ENCODE measurements around the gene MORC2.

The MORC2 gene

DNA sequence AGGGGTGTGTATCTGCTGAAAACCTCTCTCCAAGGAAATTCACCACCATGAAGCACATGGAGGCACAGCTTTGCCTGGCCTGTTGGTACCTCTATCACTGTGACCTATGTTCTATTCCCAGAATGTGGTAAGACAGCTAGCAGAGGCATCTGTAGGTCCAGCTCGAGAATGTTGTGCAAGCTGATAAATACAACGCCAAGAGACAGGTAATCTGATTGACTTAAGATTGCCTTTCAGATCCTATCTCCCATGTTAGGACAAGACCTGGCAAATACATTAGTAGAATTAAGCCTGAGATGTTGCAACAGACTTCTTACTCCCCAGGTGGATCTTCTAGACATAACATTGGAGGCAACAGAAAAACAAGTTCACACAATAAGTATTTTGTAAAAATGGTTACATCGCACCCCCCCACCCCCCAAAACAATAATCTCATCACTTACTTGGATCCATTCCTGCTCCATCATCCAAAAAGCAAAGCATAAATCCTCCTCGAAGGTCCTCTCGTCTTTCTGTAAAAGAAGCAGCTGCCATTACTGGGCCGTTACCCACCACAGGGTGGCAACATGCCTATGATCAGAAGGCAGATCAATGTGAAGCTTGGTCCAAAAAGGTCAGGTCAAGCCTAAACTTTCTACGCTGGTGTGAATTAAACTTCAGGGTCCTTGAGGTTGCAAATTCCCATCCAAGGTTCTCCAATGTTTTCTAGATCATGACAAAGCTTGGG, 18.5 kb downstream of the MORC2 start:
- no peak for DNase-seq (ENCODE audit: low read depth, low spot score)

DNA sequence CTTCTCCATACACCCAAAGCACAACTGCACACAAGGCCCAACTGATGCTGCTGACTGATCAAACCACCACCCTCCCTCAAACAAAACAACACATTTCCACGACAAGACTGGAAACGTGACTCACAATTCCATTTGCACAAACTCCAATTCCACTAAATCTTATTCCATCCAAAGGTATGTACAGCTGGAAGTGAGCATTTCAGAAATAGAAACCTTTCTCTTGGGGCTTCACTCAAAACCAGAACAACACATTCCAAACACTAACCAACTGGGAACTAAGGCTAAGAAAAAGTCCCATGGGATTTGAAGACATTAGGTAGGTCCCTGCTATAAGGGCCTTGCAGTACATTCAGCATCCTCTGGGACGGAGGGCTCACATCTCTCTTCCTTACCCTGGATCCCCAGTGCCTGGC, 19.6 kb downstream of the MORC2 start:
- DNase-seq (ENCODE audit: low read depth, low spot score): no peak

DNA sequence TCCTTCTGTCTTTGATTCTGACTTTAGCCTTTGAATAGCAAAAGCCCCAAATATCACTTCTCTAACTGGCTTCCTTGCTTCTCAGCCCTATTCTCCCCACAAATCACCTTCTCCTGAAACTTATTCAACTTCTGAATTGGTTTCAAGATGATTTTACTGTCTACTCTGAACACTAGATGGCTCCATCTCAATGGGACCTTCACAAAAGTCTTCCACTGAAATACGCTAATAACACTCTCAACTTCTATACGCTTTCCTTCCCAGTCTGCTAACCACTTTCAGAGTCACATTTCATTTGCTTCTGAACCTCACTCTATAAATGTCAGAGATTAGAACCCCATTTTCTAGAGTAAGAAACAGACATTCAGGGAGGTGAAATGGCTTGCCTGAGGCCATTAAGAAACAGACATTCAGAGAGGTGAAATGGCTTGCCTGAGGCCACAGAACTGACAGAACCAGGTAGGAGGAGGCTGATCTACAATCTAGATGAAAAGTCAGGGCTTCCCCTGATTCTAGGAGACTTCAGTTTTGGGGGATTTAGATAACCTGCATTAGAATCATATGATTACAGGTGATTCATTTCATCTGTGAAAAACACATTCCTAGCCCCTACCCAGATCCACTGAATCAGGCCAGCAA, 20.6 kb downstream of the MORC2 start:
- DNase-seq (ENCODE audit: low read depth, low spot score): no peak

DNA sequence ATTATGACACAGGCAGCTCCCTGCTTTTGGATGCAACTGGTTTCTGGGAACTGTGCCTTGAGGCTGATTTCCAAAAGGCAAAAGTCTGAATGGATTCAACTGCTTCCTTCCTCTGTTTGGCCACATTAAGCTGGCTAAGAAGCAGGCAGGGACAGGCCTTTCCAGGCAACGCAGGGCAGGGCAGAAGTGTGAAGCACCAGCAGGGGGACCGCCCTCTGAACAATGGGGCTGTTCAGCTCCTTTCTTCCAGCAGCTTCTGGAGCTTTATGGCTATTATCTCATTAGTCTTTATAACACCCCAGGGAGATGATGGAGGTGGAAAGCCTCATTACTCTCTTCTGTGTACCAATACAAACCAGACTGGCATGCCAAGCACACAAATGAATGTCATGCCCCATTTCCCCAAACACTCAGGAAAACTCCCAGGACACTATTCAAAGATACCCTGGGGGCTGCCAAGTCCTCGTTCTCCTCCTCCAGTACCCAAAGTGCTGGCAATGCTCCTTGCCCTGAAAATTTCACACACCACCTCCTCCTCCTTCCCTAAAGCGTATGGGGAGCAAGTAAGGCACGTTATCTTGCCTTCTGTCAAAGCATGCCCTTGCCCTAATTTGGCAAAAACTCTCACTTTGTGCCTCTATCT, 21.3 kb downstream of the MORC2 start:
- no peak for DNase-seq (ENCODE audit: low read depth, low spot score)

DNA sequence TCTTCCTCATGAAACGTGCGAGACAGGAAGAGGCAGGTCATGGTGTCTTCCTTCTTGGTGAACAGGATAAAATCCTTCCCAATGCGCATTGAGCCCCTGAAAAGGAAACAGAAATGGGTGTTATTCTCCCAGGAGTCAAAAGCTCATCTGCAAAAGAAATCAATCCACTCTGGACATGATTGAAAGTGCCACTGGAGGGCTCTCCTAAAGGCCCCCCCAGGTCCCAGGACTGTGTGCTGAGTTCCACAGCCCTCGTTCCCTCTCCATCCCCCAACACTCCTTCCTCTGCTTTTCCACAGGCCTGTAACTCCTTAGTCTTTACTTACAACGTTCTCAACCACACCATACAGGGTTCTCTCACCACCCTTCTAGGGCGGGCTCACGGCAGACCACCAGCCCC, 22.2 kb downstream of the MORC2 start:
- no peak for DNase-seq (ENCODE audit: low read depth, low spot score)

DNA sequence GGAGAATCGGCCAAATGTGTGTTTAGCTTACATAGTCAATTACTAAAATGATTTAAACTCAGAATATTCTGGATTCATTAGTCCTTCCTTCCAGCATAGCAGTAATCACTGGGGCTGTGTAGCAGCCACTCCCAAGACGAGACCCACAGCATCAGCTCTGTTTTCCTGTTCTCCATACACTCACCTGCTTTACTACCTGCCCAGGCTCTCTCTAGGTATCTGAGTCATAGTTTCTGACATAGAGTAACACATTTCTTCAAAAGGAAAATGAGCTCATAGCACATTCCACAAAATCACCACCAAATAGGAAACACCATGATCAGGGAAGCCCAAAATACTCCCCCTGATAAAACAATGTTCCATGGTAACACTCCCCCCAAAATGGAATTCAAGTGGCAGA, 22.9 kb downstream of the MORC2 start:
- DNase-seq (ENCODE audit: low read depth, low spot score): no peak

DNA sequence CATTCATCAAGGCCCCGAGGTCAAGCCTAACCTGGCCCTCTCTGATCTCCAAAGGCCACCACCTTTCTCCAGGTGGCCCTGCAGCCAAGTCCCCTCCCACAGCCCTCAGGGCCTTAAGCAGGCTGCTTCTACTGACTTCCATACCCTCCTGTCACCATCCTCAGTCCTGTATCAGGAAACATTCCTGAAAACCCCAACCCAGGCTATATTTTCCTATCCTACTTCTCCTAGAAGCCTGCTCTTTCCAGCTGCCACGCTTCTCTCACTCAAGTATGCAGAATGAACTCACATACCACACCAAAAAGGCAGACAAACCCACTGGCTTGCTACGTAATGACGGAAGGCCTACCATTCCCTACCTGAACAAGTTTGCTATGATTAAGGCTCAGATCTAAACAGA, 23.6 kb downstream of the MORC2 start:
- DNase-seq (ENCODE audit: low read depth, low spot score): no peak

DNA sequence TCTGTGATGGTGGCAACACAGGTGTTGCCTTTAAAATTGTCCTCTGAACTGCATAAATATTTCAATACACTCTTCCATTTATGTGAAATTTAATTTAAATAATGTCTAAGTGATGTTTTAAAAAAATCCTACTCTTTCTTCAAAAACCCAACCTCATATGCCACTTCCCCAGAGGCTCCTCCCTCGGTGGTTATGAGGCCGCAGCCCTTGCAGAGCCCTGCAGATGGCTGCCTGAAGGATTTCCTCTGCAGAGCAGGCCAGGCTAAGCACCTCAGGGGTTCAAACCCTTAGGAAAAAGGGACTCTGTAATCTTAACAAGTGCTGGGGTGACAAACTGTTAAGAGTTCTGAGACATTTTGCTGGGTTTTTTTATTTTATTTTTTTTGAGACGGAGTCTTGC, 25.2 kb downstream of the MORC2 start:
- no peak for DNase-seq (ENCODE audit: low read depth, low spot score)

DNA sequence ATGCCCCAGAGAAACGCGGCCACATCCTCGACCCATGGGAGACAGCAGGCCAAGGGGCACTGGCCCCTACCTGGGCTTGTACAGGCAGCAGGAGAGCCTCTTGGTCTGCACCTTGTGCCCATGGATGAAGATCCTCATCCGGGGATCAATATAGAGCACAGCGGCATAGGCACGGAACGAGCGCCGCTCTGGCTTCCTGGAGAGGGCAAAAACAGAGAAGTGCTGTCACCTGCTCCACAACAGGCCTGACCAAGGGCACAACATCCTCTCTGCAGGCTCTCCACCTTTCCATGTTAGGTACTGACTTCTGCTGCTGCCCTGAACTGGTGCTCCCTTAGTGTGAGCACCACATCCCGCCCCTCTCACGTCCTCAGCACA, 27.2 kb downstream of the MORC2 start:
- DNase-seq (ENCODE audit: low read depth, low spot score): no peak

DNA sequence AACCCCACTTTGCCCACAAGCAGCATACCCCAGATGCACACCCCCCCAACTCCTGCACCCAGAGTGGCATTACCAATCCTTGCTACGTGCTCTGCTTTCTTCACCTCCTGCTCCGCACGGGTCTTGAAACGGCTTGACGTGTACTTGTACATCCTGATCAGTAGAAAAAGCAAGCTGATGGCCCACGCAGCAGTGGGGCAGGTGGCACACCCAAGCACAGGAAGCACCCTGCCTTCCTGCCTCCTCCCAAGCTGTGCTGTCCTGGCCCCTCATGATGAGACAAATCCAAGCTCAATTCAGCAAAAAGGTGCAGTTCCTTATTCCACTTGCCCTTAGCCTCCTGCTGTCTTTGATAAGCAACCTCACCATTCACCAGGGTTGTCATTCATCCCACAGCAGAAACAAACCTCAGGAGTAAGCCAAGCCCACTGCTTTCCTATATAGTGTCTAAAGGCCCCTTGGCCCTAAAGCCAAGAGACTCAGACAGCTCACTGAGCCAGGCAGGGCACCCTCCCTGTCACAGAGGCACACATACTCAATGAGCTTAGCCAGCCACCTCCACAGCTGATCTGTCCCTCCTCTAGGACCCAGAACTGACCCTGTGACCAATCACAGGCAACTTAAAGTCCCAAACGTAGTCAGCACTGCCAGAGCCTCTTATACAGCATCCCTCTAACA, 27.8 kb downstream of the MORC2 start:
- no peak for DNase-seq (ENCODE audit: low read depth, low spot score)

DNA sequence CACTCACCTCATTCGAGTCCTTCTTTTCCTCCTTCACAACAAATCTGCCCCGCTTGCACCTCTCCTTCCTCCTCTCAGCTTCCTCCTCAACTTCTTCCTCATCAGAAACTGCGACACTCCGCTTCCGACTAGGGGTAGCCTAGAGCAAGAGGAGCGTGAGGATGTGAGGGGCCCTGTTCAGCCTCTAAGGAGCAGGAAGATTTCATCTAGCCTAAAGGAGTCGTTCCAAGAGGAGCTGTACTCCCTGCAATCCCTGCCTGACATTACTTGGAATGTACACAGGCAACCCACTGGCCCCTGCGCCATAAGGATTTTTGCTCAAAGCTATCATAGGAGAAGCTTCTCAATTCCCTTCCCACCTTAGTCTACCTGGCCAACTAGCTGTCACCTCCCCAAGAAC, 34.5 kb downstream of the MORC2 start:
- DNase-seq (ENCODE audit: low read depth, low spot score): no peak

DNA sequence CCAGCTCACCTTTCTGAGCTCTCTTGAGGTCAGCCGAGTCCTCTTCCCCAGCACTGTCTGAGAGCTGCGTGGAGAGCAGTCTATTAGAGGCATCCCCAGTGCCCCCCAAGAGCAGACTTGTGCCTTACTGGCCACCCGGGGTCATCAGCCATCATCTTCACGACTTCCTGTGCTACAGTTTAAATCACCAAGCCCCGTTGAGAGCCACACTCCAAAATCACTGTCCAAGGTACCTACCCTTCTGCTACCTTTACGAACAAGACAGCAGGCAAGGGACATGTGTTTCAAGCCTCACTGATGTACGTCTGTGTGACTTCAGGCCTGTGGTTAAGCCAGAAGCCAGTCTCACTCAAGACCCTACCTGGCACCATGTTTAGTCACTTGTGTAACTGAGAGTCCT, 35.1 kb downstream of the MORC2 start:
- DNase-seq (ENCODE audit: low read depth, low spot score): no peak

DNA sequence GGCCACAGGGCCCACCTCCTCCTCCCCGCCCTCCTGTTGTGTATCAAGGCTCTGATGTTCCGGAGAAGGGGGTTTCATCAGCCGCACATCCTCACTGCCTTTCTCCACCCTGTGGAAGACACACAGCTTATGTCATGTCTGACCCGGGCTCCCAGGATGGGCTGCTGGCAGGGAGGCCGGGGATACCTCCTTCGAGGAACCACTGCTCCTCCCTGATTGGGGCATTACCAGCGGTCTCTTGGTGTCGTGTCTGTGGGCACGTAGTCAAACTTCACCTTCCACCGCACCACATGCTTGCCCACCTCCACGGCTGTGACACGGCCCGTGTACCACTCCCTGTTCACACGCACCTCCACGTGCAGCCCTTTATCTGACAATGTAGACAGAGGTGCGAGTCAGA, 35.9 kb downstream of the MORC2 start:
- no peak for DNase-seq (ENCODE audit: low read depth, low spot score)

DNA sequence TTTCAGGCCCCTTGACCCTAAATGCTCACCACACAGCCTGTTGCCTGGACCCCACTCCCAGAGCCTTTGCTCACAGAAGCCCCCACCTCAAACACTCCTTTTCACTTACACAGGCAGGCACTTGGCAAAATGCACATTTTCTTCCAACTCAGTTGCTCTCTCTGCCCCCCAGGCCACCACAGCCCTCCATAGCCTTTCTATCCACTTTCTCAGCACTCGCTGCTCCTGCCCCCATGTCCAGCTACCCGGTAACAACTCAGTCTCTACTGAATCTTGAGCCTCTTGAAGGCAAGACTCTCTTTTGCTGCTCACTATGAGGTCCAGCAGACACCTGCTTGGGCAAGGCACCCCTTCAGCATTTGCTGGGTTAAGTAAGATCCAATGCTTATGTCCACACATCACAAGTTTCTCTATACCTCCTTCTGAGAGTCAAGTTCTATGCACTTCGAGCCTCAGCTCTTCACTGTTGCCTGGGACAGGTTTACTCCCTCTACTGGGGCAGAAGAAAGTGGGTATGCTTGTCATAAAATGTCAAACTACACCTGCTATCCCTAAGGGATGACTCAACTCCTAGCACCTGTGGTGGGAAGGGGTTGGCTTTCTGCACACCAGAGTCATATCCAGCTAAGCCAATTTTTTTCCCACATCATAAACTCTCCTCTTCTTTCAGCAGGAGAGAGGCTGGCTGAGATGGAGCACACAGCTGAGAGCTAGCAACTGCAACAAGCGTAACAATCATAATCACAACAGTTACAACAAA, 36.9 kb downstream of the MORC2 start:
- DNase-seq (ENCODE audit: low read depth, low spot score): no peak

DNA sequence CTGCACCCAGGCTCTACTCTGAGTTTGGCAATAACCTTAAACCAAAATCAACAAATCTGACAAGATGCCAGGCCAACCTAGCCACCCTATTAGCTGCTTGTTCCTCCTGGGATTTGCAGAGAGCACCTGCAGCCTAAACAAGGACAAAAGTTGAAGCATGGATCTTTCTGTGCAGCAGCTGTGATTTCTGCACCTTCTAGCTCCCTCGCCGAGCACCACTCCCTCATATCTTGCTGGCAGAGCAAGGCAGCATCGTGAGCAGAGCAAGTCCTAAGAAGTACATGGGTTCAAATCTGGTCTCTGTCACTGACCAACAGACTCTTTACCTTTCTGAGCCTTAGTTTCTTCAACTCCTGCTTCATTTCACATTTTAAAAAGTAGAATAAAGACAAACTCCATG, 38.3 kb downstream of the MORC2 start:
- no peak for DNase-seq (ENCODE audit: low read depth, low spot score)

DNA sequence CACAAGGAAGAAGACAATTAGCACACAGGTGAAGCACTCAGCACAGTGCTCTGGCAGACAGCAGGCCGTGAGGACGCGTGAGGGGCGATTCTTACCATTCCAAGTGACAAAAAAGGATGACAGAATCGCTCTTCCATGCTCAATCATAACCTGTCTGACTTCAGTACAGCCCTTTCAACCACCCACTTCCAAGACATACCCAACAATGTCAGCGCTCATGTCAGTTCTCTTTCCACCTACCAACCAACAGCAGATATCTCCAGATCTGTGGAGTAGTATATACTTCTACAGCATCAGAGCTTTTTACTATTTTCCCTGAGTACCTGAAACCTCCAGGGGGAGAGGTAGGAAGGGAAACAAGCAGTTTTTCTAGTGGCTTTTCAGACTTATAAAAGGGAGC, 40.2 kb downstream of the MORC2 start:
- DNase-seq (ENCODE audit: low read depth, low spot score): no peak

DNA sequence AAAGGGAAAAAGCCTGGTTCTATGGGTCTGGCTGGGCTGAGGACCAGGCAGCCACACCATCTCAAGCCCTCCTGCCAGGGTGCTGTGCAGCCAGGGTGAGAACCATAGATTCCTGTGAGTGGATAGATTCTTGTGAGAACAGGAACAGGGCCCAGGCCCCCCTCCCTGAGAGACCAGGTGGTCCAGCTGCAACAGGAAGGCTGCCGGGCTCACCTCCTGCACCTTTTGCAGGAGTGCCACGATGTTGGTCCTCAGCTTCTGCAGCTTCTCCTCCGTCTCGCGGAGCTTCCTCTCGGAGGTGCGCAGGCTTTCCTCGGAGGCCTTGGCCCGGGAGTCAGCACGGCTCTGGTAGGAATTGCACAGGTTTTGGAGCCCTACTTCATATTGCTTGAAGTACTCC, 40.8 kb downstream of the MORC2 start:
- DNase-seq (ENCODE audit: low read depth, low spot score): no peak

DNA sequence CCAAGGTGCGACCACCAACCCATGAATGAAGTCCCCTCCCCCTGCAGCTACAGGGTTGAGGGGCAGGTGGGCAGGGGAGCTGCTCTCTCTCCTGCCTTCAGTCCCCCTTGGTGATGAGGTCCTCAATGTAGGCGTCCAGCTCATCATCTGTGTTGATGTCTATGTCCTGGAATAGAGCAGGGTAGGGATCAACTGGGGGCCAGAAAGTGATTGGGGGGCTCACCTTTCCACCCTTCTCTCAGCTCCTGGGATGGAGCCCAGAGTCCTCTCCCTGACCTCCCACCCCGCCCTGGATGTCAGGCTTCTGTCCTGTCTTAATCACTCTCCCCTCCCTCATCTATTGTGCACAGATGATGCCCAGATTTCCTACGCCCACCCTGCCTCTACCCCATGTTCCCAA, 41.9 kb downstream of the MORC2 start:
- no peak for DNase-seq (ENCODE audit: low read depth, low spot score)

DNA sequence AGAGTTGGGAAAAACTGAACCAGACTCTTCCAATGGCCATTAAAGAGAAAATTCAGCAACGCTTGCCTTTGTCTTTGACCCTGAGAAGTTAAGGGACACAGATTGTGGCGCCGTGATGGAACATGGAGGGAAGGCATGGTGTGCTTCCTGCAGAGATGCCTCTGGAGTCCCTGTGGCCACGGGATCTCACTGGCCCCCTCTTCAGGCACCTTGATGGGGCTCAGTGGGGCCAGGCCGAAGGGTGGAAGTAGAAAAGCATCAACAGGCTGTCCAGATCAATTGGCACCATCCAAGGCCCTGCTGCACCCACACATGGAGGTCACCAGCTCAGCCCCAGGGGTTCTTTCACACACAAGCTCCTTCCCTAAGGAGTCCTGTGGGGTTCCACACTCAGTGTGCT, 42.9 kb downstream of the MORC2 start:
- no peak for DNase-seq (ENCODE audit: low read depth, low spot score)

DNA sequence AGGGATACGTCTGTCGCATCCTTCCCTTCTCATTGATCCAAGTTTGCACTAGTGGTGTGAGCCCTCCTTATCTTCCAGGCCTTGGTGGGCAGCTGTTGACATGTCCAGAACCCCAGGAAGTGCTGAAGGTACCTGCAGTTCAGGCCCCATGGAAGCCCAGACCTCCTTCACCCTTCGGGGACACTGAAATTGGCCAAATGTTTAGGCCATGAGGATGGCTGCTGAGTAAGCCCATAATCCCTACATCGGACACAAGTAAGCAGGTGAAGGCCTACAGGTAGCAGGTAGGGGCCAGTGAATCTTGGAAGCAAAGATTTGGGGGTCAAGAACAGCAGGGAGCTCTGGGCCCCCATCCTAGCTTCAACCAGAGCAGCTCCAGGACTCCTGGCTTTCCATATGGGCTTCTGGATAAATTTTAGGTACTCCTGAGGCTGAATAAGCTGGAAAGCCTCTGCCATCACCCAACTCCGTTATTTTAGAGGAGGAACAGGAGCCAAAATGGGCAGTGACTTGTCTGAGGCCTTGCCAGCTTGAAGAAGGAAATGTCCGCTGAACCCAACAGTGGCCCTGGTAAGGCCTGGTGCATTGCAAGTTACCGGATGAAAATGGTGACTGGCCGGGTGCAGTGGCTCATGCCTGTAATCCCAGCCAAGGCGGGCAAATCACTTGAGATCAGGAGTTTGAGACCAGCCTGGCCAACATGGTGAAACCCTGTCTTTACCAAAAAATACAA, 45.2 kb downstream of the MORC2 start:
- DNase-seq (ENCODE audit: low read depth, low spot score): no peak

DNA sequence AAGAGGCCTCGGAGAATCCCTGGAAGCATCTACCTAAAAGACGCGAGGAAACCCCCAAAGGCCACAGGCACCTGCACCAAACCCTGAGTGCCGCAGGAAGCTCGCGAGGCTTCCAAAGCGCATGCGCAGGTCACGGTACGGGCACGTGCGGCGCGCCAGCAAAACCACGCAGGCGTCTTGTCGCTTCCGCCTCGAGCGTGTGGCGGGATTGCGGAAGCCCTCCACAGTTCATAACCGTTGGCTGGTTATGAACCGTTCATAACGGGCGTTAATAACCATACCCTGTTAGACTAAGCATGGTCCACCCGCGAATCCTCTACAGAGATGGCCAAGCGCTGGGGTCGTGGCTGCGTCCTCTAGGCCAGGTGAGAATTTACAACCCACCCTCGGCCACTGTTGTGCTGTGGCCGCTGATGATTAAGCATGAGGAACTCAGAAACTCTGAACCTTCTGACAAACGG, 46.4 kb downstream of the MORC2 start:
- DNase-seq (ENCODE audit: low read depth, low spot score): peak; percentile 49
